HepG2 (cell line): Measurements from ENCODE around the gene RPA1. TPM values are rescaled to one million over a fixed set of nuclear protein-coding genes. Genes with fewer than 3 reads are reported as not detected.
A peak's percentile ranks its signal among the peaks of the same experiment; 100 is the strongest.

Experiments
- ASH2L ChIP-seq: fragments of 300-600, 200-600 bp; sonication (generic); IDR thresholded peaks from 2 replicates; pipeline ENCODE4 v1.7.0; 2017; ENCODE audit warnings: low read depth, mild to moderate bottlenecking, moderate library complexity, mixed read lengths, low read length; ENCODE audit not compliant: insufficient read length
- BRD4 ChIP-seq: sonication (generic); formaldehyde crosslinking; IDR thresholded peaks from 2 replicates; pipeline ENCODE4 v1.4.0; 2020; ENCODE audit warnings: missing genetic modification reagents
- CEBPB ChIP-seq: IDR thresholded peaks from 2 replicates; pipeline ENCODE4 v1.6.1; 2011; ENCODE audit warnings: low read depth, low read length, improper control_type of control experiment, borderline replicate concordance
- HMGA1 ChIP-seq: sonication (generic); formaldehyde crosslinking; conservative IDR thresholded peaks from 2 replicates; pipeline ENCODE4 v1.4.0; 2020; ENCODE audit warnings: missing genetic modification reagents
- JARID2 ChIP-seq: sonication (generic); formaldehyde crosslinking; IDR thresholded peaks from 2 replicates; pipeline ENCODE4 v1.8.1; 2023; ENCODE audit warnings: missing genetic modification reagents, inconsistent platforms; ENCODE audit not compliant: insufficient replicate concordance
- PHB2 ChIP-seq: fragments of 450-650 bp; IDR thresholded peaks from 2 replicates; pipeline ENCODE4 v1.6.1; 2018; ENCODE audit not compliant: partially characterized antibody
- SIN3B ChIP-seq: fragments of 150-350 bp; IDR thresholded peaks from 2 replicates; pipeline ENCODE4 v1.6.1; 2014; ENCODE audit warnings: low read length
- SMARCE1 ChIP-seq: fragments of 450-650 bp; IDR thresholded peaks from 2 replicates; pipeline ENCODE4 v1.6.1; 2017; ENCODE audit warnings: borderline replicate concordance
- SOX5 ChIP-seq: IDR thresholded peaks from 2 replicates; pipeline ENCODE4 v1.6.1; 2016; ENCODE audit warnings: borderline replicate concordance
- TARDBP ChIP-seq: sonication (generic); formaldehyde crosslinking; IDR thresholded peaks from 2 replicates; pipeline ENCODE4 v1.8.0; 2022; ENCODE audit warnings: mild to moderate bottlenecking, missing genetic modification reagents
- ZBTB42 ChIP-seq: sonication (generic); formaldehyde crosslinking; IDR thresholded peaks from 2 replicates; pipeline ENCODE4 v1.5.0; 2020; ENCODE audit warnings: mild to moderate bottlenecking, missing genetic modification reagents
- ZNF274 ChIP-seq: sonication (generic); formaldehyde crosslinking; IDR thresholded peaks from 2 replicates; pipeline ENCODE4 v1.5.1; 2020; ENCODE audit warnings: mild to moderate bottlenecking, missing genetic modification reagents
- ZNF317 ChIP-seq: sonication (generic); formaldehyde crosslinking; IDR thresholded peaks from 2 replicates; pipeline ENCODE4 v1.5.0; 2020; ENCODE audit warnings: mild to moderate bottlenecking, missing genetic modification reagents
- ZNF550 ChIP-seq: sonication (generic); formaldehyde crosslinking; IDR thresholded peaks from 2 replicates; pipeline ENCODE4 v1.4.0; 2020; ENCODE audit warnings: mild to moderate bottlenecking, missing genetic modification reagents, borderline replicate concordance
- ZNF615 ChIP-seq: sonication (generic); formaldehyde crosslinking; IDR thresholded peaks from 2 replicates; pipeline ENCODE4 v1.5.0; 2020; ENCODE audit warnings: mild to moderate bottlenecking, missing genetic modification reagents, borderline replicate concordance
- ZNF674 ChIP-seq: sonication (generic); formaldehyde crosslinking; IDR thresholded peaks from 2 replicates; pipeline ENCODE4 v1.5.0; 2020; ENCODE audit warnings: low read depth, mild to moderate bottlenecking, missing genetic modification reagents
- ZNF790 ChIP-seq: sonication (generic); formaldehyde crosslinking; IDR thresholded peaks from 2 replicates; pipeline ENCODE4 v1.8.0; 2022; ENCODE audit warnings: missing genetic modification reagents, mild to moderate bottlenecking, borderline replicate concordance
- polyA plus RNA-seq, 8 experiments: library from polyadenylated mRNA; depleted of rRNA in 3 of 8; stranded (reverse) in 7 of 8; unstranded in 1 of 8; fragments of >200 nt; fragmentation: Illumina TruSeq in 4 of 8; extraction: Trizol in 4 of 8; gene quantifications; 2 replicates each; pipeline versions ENCODE4 v1.2.1 to v1.2.3, GENCODE V29; 2011 to 2016; ENCODE audit warnings: low read depth in 4 of 8, missing spikeins in 1 of 8, mixed read lengths in 1 of 8; ENCODE audit not compliant: insufficient read depth in 1 of 8
- total RNA-seq, 5 experiments: library from RNA; depleted of rRNA; stranded (reverse); fragments of >200 nt; fragmentation: Illumina TruSeq; extraction: Trizol; gene quantifications; 2 replicates each; pipeline ENCODE4 v1.2.3, GENCODE V29; 2016; ENCODE audit warnings: low read depth in 1 of 5
- TF ChIP-seq, protein P1 (sequence below): sonication (generic); formaldehyde crosslinking; IDR thresholded peaks from 2 replicates; pipeline ENCODE4 v1.8.0; 2022; ENCODE audit warnings: mild to moderate bottlenecking, missing genetic modification reagents, borderline replicate concordance
- TF ChIP-seq, protein P2 (sequence below): IDR thresholded peaks from 2 replicates; pipeline ENCODE4 v1.6.1; 2016
- TF ChIP-seq, protein P3 (sequence below): sonication (generic); formaldehyde crosslinking; IDR thresholded peaks from 2 replicates; pipeline ENCODE4 v1.8.1; 2023; ENCODE audit warnings: mild to moderate bottlenecking, moderate library complexity, missing genetic modification reagents
- TF ChIP-seq, protein P4 (sequence below): sonication (generic); formaldehyde crosslinking; IDR thresholded peaks from 2 replicates; pipeline ENCODE4 v1.4.0; 2020; ENCODE audit warnings: mild to moderate bottlenecking, missing genetic modification reagents

The RPA1 gene
- total and polyA plus RNA-seq, 2 of the 13 experiments (the other 11 are each of a cell fraction or from before 2014, with no cell fraction given) = 13.9 to 37.6 TPM

DNA sequence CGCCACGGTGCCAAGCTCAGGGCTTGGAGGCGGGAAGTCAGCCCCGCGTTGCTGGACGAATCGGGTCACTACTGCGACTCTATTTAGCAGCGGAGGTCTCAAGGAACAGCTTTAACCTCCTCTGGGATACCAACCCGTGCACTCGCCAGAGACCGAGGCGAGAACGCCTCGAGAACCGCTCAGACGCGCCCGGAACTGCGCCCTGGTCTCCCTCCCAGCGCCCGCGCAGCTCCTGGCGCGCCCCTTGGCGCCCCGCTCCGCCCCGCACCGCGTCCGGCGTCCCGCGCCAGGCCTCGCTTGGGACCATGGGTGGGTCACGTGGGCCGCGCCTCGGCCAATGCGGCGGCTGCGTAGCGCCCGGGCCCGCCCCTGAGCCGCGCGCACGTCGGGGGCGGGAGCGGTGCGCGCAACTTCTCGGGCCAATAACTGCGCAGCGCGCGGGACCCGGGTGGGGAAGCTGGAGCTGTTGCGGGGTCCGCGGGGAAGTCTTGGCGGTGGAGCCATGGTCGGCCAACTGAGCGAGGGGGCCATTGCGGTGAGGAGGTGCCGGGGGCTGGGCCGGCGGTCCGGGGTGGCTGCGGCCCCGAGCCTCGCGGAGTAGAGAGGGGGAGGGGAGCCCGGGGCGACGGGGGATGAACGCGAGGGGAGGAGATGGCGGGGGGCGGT is at the start of gene RPA1, which contains the start of gene SMYD4 (continued):
- TF ChIP-seq, protein P1, sequence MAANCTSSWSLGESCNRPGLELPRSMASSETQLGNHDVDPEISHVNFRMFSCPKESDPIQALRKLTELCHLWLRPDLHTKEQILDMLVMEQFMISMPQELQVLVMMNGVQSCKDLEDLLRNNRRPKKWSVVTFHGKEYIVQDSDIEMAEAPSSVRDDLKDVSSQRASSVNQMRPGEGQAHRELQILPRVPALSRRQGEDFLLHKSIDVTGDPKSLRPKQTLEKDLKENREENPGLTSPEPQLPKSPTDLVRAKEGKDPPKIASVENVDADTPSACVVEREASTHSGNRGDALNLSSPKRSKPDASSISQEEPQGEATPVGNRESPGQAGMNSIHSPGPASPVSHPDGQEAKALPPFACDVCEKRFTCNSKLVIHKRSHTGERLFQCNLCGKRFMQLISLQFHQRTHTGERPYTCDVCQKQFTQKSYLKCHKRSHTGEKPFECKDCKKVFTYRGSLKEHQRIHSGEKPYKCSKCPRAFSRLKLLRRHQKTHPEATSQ (CRISPR knock-in tag) = no peak
- TF ChIP-seq ASH2L (peak; percentile 91), SIN3B (no peak), ZNF790 (CRISPR knock-in tag) (peak; percentile 53; the same call in 1 of the 2 replicates), ZBTB42 (CRISPR knock-in tag) (no peak), ZNF317 (no peak), ZNF674 (no peak), ZNF550 (CRISPR knock-in tag) (no peak), TARDBP (CRISPR knock-in tag) (no peak), SMARCE1 (no peak), ZNF615 (CRISPR knock-in tag) (no peak), BRD4 (CRISPR knock-in tag) (0 out of 2 replicates have a peak, but pooled peaks have one; percentile 16), ZNF274 (CRISPR knock-in tag) (peak; percentile 32; the same call in 1 of the 2 replicates), CEBPB (no peak), JARID2 (CRISPR knock-in tag) (no peak), PHB2 (no peak), HMGA1 (no peak), SOX5 (CRISPR knock-in tag) (no peak)
- TF ChIP-seq, protein P2, sequence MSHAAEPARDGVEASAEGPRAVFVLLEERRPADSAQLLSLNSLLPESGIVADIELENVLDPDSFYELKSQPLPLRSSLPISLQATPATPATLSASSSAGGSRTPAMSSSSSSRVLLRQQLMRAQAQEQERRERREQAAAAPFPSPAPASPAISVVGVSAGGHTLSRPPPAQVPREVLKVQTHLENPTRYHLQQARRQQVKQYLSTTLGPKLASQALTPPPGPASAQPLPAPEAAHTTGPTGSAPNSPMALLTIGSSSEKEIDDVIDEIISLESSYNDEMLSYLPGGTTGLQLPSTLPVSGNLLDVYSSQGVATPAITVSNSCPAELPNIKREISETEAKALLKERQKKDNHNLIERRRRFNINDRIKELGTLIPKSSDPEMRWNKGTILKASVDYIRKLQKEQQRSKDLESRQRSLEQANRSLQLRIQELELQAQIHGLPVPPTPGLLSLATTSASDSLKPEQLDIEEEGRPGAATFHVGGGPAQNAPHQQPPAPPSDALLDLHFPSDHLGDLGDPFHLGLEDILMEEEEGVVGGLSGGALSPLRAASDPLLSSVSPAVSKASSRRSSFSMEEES (CRISPR knock-in tag) = no peak
- TF ChIP-seq, protein P3, sequence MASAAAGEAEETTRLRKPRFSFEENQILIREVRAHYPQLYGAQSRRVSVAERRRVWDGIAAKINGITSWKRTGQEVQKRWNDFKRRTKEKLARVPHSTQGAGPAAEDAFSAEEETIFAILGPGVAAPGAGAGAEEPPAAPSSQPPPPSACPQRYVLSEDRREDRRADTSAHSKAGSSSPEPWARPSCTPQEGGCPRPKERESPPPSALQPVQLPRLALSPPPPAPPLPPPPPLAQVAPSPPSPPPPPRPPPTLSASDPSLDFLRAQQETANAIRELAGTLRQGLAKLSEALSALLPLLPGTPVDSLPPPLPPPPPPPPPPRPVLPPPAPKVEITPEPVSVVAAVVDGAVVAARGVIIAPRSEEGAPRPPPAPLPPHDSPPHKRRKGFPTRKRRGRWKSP (CRISPR knock-in tag) = no peak
- TF ChIP-seq, protein P4, sequence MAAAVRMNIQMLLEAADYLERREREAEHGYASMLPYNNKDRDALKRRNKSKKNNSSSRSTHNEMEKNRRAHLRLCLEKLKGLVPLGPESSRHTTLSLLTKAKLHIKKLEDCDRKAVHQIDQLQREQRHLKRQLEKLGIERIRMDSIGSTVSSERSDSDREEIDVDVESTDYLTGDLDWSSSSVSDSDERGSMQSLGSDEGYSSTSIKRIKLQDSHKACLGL = peak; percentile 71; the same call in 1 of the 2 replicates
